Testis (tissue), 2 donors: ENCODE measurements around the gene TGFA.

Experiments
- POLR2A ChIP-seq: fragments of 450-650 bp; IDR thresholded peaks from one replicate; pipeline ENCODE4 v1.6.1; 2017; ENCODE audit warnings: antibody characterized with exemption, mild to moderate bottlenecking, moderate library complexity
- TF ChIP-seq, protein P1 (sequence below), 3 experiments: fragments of 450-650 bp in 2 of 3; fragments of 200-600 bp in 1 of 3; sonication (generic) in 1 of 3; IDR thresholded peaks; one replicate each; pipeline ENCODE4 v1.5.1; 2016 to 2019; ENCODE audit warnings: antibody characterized with exemption in 3 of 3, mild to moderate bottlenecking in 2 of 3, moderate library complexity in 1 of 3

DNA sequence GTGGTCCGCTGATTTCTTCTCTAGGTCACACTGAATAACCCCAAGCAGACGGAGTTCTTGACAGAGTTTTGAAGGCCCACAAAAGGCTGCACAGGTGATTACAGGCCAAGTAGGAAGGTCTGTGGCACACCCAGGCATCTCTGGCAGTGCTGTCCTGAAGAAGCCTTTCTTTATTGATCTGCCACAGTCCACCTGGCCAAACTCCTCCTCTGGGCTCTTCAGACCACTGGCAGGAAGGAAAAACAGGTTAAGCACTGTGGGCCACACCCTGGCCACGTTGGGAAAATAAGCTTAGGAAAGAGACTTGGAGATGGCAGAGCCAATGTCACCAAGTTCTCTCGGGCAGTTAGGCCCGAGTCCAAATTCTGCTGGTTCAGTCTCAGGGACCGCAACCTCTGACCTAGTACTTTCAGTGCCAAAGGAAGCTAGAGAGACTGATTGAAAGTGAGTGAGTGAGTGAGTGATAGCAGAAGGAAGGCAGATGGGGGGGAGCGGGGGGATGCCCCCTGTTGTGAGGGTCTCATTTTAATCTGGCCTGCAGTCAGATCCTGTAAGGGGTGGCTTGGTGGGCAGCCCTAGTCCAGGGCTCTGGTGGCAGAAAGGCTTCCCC is 102.9 kb downstream of the TGFA start:
- TF ChIP-seq, protein P1, sequence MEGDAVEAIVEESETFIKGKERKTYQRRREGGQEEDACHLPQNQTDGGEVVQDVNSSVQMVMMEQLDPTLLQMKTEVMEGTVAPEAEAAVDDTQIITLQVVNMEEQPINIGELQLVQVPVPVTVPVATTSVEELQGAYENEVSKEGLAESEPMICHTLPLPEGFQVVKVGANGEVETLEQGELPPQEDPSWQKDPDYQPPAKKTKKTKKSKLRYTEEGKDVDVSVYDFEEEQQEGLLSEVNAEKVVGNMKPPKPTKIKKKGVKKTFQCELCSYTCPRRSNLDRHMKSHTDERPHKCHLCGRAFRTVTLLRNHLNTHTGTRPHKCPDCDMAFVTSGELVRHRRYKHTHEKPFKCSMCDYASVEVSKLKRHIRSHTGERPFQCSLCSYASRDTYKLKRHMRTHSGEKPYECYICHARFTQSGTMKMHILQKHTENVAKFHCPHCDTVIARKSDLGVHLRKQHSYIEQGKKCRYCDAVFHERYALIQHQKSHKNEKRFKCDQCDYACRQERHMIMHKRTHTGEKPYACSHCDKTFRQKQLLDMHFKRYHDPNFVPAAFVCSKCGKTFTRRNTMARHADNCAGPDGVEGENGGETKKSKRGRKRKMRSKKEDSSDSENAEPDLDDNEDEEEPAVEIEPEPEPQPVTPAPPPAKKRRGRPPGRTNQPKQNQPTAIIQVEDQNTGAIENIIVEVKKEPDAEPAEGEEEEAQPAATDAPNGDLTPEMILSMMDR (IDR thresholded peaks at IDR 0.05): no peak
- no peak for TF ChIP-seq POLR2A
